Fibroblast of lung (primary cell): Measurements from ENCODE around the gene OPN1MW3.
"Not testable (repeated sequence)": the region's sequence is repeated elsewhere in the genome, so short reads cannot be mapped to it uniquely, and the experiment has no call there.

Experiments used
- CTCF ChIP-seq, 2 donors: IDR thresholded peaks in 1 of 2; conservative IDR thresholded peaks in 1 of 2; 1 replicate in 1 of 2; 2 replicates in 1 of 2; pipeline ENCODE4 v1.5.1; 2011 to 2012; ENCODE audit warnings: low read length in 2 of 2, control low read depth in 1 of 2, inconsistent platforms in 1 of 2, low read depth in 1 of 2, mild to moderate bottlenecking in 1 of 2
- EZH2 ChIP-seq: IDR thresholded peaks from 2 replicates; pipeline ENCODE4 v1.5.1; 2012; ENCODE audit warnings: low read length, control low read depth, mild to moderate bottlenecking; ENCODE audit errors: missing control alignments

- not testable (repeated sequence) for TF ChIP-seq CTCF (conservative IDR thresholded peaks at IDR 0.05 in 1 of 2, IDR thresholded peaks at IDR 0.05 in 1 of 2; ENCODE audit: low read depth in 1 of 2, low read length in 2 of 2); EZH2
Observed at GRCh38 chrX:154233620-154234019, 23.8 kb upstream of the OPN1MW3 start.
